Esophagus squamous epithelium (tissue), 4 donors: ENCODE results near the gene PHLDB2.

ENCODE experiments used
- CTCF ChIP-seq, 6 experiments: fragments of 450-650 bp in 4 of 6; fragments of 200-600 bp in 2 of 6; sonication (generic) in 2 of 6; IDR thresholded peaks; one replicate each; pipeline ENCODE4 v1.5.1; 2016 to 2019; ENCODE audit warnings: antibody characterized with exemption in 6 of 6, mild to moderate bottlenecking in 4 of 6, moderate library complexity in 4 of 6
- POLR2A ChIP-seq, 4 donors: fragments of 450-650 bp; IDR thresholded peaks; one replicate each; pipeline ENCODE4 v1.6.1; 2017; ENCODE audit warnings: antibody characterized with exemption in 4 of 4, mild to moderate bottlenecking in 4 of 4, moderate library complexity in 3 of 4

DNA sequence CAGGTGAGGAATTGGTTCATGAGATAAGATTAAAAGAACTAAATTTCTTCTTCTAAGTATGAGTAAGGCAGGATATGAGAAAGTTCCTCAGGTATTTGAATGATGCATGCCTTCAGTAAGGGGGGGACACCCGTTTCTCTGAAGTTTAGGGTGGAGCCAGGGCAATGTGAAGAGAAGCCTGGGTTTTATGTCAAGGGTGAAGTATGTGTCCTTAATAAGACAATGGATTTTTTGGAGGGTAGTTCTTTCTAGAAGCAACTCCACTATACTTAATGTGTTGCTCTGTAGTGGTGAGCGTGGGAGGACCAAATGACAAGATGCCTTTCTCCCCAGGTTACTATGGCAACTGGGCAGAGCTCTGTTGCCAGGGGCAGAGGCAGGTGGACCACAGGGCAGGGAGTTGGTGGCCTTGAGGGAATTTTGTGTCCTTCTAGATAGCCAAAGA lies 44.0 kb downstream of the PHLDB2 start:
- TF ChIP-seq CTCF (IDR thresholded peaks at IDR 0.05) (no peak), POLR2A (IDR thresholded peaks at IDR 0.05) (no peak)
